ENCODE measurements around the gene TBCD.

- no peak for TF ChIP-seq CTCF (conservative IDR thresholded peaks at IDR 0.05 in 1 of 2, IDR thresholded peaks at IDR 0.05 in 1 of 2; ENCODE audit: low read depth in 1 of 2, low read length in 2 of 2)
- no peak for TF ChIP-seq EZH2 (IDR thresholded peaks at IDR 0.05; ENCODE audit: low read length, missing control alignments)
These were observed 178.4 kb downstream of the TBCD start for GRCh38 chr17:82930043-82930923.

Data from fibroblast of lung (primary cell).